Vagina (tissue), 2 donors: ENCODE measurements around the gene PPP1R2. TPM values are rescaled to one million over a fixed set of nuclear protein-coding genes. Genes with fewer than 3 reads are reported as not detected.

Source experiments
- DNase-seq, 2 donors: peaks; one replicate each; pipeline ENCODE4 v3.0.0-alpha.2; 2017; ENCODE audit errors: extremely low spot score in 2 of 2
- H3K27ac ChIP-seq: fragments of 200-600 bp; sonication (generic); one replicate; pipeline ENCODE4 v1.5.1; 2019
- H3K27me3 ChIP-seq: fragments of 200-600 bp; sonication (generic); one replicate; pipeline ENCODE4 v1.5.1; 2019
- H3K36me3 ChIP-seq, 2 donors: fragments of 200-600 bp; sonication (generic); one replicate each; pipeline ENCODE4 v1.5.1; 2017 to 2019
- H3K4me1 ChIP-seq: fragments of 200-600 bp; sonication (generic); one replicate; pipeline ENCODE4 v1.5.1; 2019
- H3K4me3 ChIP-seq, 2 donors: fragments of 200-600 bp; sonication (generic); 1 replicate in 1 of 2; 2 replicates in 1 of 2; pipeline ENCODE4 v1.5.1; 2016 to 2019
- H3K9me3 ChIP-seq: fragments of 200-600 bp; sonication (generic); one replicate; pipeline ENCODE4 v1.5.1; 2019
- POLR2A ChIP-seq, 2 donors: fragments of 450-650 bp; IDR thresholded peaks; one replicate each; pipeline ENCODE4 v1.6.1; 2017; ENCODE audit warnings: antibody characterized with exemption in 2 of 2, mild to moderate bottlenecking in 2 of 2, moderate library complexity in 2 of 2
- POLR2AphosphoS5 ChIP-seq, 2 donors: sonication (generic); formaldehyde crosslinking; IDR thresholded peaks; one replicate each; pipeline ENCODE4 v1.9.0; 2017; ENCODE audit warnings: antibody characterized with exemption in 2 of 2, mild to moderate bottlenecking in 2 of 2, low read depth in 1 of 2; ENCODE audit not compliant: insufficient read depth in 1 of 2
- intact Hi-C: fragments of 100-400 bp; cut with DNase I; formaldehyde crosslinking; loops from one replicate; pipeline ENCODE4 v1.15.1; 2023
- total RNA-seq: library from RNA; depleted of rRNA; stranded (reverse); fragments of >200 nt; gene quantifications from one replicate; pipeline ENCODE4 v1.2.3, GENCODE V29; 2016
- TF ChIP-seq, protein P1 (sequence below), 3 experiments: fragments of 450-650 bp in 2 of 3; fragments of 200-600 bp in 1 of 3; sonication (generic) in 1 of 3; IDR thresholded peaks; one replicate each; pipeline ENCODE4 v1.5.1; 2017 to 2019; ENCODE audit warnings: antibody characterized with exemption in 3 of 3, mild to moderate bottlenecking in 2 of 3, moderate library complexity in 2 of 3

The PPP1R2 gene
- total RNA-seq, 1 donor from 2014 or later, result 98.0 TPM

GRCh38 chr3:195557322-195557721 lies 14.2 kb upstream of the PPP1R2 start:
- H3K27me3 ChIP-seq, result no peaks in the 10 kb centered on the region
- no peaks in the 10 kb centered on the region for H3K4me1 ChIP-seq
- DNase-seq, result no peak
- intact Hi-C loops, result no loop called here
- TF ChIP-seq POLR2AphosphoS5 (IDR thresholded peaks at IDR 0.05; ENCODE audit: insufficient read depth in 1 of 2, low read depth in 1 of 2) (no peak), POLR2A (IDR thresholded peaks at IDR 0.05) (no peak)
- TF ChIP-seq, protein P1, sequence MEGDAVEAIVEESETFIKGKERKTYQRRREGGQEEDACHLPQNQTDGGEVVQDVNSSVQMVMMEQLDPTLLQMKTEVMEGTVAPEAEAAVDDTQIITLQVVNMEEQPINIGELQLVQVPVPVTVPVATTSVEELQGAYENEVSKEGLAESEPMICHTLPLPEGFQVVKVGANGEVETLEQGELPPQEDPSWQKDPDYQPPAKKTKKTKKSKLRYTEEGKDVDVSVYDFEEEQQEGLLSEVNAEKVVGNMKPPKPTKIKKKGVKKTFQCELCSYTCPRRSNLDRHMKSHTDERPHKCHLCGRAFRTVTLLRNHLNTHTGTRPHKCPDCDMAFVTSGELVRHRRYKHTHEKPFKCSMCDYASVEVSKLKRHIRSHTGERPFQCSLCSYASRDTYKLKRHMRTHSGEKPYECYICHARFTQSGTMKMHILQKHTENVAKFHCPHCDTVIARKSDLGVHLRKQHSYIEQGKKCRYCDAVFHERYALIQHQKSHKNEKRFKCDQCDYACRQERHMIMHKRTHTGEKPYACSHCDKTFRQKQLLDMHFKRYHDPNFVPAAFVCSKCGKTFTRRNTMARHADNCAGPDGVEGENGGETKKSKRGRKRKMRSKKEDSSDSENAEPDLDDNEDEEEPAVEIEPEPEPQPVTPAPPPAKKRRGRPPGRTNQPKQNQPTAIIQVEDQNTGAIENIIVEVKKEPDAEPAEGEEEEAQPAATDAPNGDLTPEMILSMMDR (IDR thresholded peaks at IDR 0.05), result no peak
- H3K27ac ChIP-seq, result no peak overlapping the region
- no peaks in the 10 kb centered on the region for H3K36me3 ChIP-seq
- H3K4me3 ChIP-seq, result no peak overlapping the region
- no peaks in the 10 kb centered on the region for H3K9me3 ChIP-seq

DNA sequence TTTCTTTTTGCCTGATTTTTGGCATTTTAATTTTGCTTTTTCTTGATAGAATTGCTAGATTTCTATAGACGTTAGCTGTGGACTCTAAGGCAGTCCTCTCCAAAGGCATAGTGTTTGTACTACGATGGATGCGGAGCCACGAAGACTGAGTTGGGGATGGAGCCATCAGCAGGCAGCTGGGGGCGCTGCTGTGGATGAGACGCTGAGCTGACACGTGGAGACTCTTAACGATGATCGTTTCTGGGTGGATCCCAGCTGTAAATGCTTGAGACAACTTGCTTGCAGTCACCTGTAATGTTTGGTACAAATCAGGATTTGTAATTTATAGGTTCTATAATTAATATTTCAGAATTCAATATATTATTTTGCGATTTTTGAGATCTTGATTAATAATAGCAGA lies 13.3 kb upstream of the PPP1R2 start:
- intact Hi-C loops, result no loop called here
- TF ChIP-seq, protein P1 (IDR thresholded peaks at IDR 0.05), result no peak
- TF ChIP-seq POLR2AphosphoS5 (IDR thresholded peaks at IDR 0.05; ENCODE audit: insufficient read depth in 1 of 2, low read depth in 1 of 2), result no peak
- TF ChIP-seq POLR2A (IDR thresholded peaks at IDR 0.05), result no peak
- DNase-seq, result no peak

GRCh38 chr3:195555110-195555509 lies 12.0 kb upstream of the PPP1R2 start:
- TF ChIP-seq, protein P1 (IDR thresholded peaks at IDR 0.05), result no peak
- no peak for TF ChIP-seq POLR2A (IDR thresholded peaks at IDR 0.05)
- no peak for TF ChIP-seq POLR2AphosphoS5 (IDR thresholded peaks at IDR 0.05; ENCODE audit: insufficient read depth in 1 of 2, low read depth in 1 of 2)
- Histone ChIP-seq H3K9me3 (no peaks in the 10 kb centered on the region), H3K4me3 (no peak overlapping the region), H3K36me3 (no peaks in the 10 kb centered on the region), H3K27ac (no peak overlapping the region), H3K27me3 (no peaks in the 10 kb centered on the region), H3K4me1 (peaks cover 20% of the 10 kb centered on the region)
- intact Hi-C loops, result no loop called here
- no peak for DNase-seq

More for the DNA sequence above, 13.3 kb upstream of the PPP1R2 start:
- Histone ChIP-seq H3K4me3 (no peak overlapping the region), H3K9me3 (no peaks in the 10 kb centered on the region), H3K27ac (no peak overlapping the region), H3K27me3 (no peaks in the 10 kb centered on the region), H3K4me1 (peaks cover 8% of the 10 kb centered on the region), H3K36me3 (no peaks in the 10 kb centered on the region)

GRCh38 chr3:195554458-195554857 lies 11.3 kb upstream of the PPP1R2 start:
- no peak overlapping the region for H3K4me3 ChIP-seq
- no peak overlapping the region for H3K27ac ChIP-seq
- H3K36me3 ChIP-seq, result no peaks in the 10 kb centered on the region
- no peak for DNase-seq
- no peaks in the 10 kb centered on the region for H3K27me3 ChIP-seq
- H3K9me3 ChIP-seq, result no peaks in the 10 kb centered on the region
- intact Hi-C loops, result no loop called here
- TF ChIP-seq POLR2A (IDR thresholded peaks at IDR 0.05), result no peak
- TF ChIP-seq, protein P1 (IDR thresholded peaks at IDR 0.05), result no peak
- TF ChIP-seq POLR2AphosphoS5 (IDR thresholded peaks at IDR 0.05; ENCODE audit: insufficient read depth in 1 of 2, low read depth in 1 of 2), result no peak
- H3K4me1 ChIP-seq, result peaks cover 23% of the 10 kb centered on the region

GRCh38 chr3:195553268-195553667 lies 10.1 kb upstream of the PPP1R2 start:
- Histone ChIP-seq H3K4me1 (peaks cover 23% of the 10 kb centered on the region), H3K4me3 (no peak overlapping the region), H3K36me3 (no peaks in the 10 kb centered on the region), H3K27ac (no peak overlapping the region), H3K9me3 (no peaks in the 10 kb centered on the region), H3K27me3 (no peaks in the 10 kb centered on the region)
- intact Hi-C loops, result no loop called here
- TF ChIP-seq, protein P1 (IDR thresholded peaks at IDR 0.05), result no peak
- TF ChIP-seq POLR2AphosphoS5 (IDR thresholded peaks at IDR 0.05; ENCODE audit: insufficient read depth in 1 of 2, low read depth in 1 of 2) (no peak), POLR2A (IDR thresholded peaks at IDR 0.05) (no peak)
- DNase-seq, result no peak
